ENCODE data around the gene CAMTA1.
"Not testable (repeated sequence)": the region's sequence is repeated elsewhere in the genome, so short reads cannot be mapped to it uniquely, and the experiment has no call there.

The CAMTA1 gene

DNA sequence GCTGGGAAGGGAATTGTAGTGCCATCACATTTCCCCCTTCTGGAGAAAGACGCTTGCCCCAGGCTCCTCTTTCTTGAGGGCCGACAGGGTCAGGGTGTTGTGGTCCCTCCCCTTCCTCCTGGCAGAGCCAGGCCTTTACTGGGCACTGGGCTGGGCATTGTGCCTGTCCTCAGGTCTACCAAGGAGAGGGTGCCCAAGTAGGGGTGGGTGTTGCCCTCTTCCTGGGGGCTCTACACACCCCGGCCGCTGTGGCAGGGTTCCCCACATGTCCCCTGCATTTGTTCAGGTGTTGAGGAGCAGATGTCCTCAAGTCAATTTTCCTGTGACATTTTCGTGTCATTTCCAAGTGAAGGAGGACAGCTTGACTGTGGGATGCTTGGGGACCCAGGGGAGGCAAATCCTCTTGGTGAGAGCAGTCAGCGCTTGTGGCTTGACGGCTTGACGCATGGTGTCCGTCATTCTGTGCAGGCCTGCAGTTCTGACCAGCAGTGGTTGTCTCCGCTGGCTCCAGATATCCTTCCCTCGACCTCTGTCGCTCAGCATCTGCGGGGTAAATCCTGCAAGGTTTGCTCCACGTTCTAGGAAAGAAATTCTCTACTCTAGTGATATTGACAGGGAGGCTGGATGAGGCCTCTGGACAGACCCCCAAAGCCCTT lies 804.0 kb downstream of the CAMTA1 start:
- Mint-ChIP-seq H3K9me3 (no peaks in the 10 kb centered on the region), H3K36me3 (no peaks in the 10 kb centered on the region), H3K4me3 (no peak overlapping the region), H3K4me1 (no peaks in the 10 kb centered on the region), H3K27ac (no peak overlapping the region)
- ATAC-seq: no peak
- DNase-seq (ENCODE audit: low spot score in 2 of 2): no peak

DNA sequence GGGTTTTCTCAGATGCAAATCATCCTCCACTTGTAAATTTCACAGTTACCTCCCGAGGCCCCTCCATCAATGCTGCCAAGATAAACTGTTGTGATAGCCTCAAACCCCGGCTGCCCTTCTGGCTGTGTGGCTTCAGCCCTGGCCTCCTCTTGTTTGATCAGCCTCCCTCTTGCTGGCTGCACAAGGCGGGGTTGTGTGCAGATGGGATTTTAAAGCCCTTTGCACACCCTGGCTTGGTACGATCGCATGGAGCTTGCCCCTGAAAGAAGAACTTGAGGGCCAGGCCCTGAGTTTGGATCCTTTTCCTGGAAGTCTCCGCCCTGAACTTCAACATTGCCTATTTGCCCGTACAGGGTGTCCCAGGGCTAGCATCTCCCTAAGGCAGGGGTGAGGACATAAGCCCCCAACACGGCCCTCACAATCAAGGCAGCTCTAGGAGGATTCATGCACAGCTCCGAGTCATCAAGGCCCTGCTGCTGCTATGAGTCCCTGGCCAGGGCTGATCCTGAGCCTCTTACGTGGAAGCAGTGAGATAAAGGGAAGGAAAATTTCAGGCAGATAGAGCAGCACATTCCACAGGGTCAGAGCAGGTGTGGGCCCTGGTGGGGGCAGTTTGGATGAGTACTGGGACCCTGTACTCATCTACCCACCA lies 804.6 kb downstream of the CAMTA1 start:
- DNase-seq (ENCODE audit: low spot score in 2 of 2) (no peak), ATAC-seq (no peak)
- no peaks in the 10 kb centered on the region for H3K4me1 Mint-ChIP-seq
- no peak overlapping the region for H3K27ac Mint-ChIP-seq
- H3K9me3 Mint-ChIP-seq: no peaks in the 10 kb centered on the region
- no peaks in the 10 kb centered on the region for H3K36me3 Mint-ChIP-seq
- no peak overlapping the region for H3K4me3 Mint-ChIP-seq

GRCh38 chr1:7590426-7590790 lies 805.2 kb downstream of the CAMTA1 start:
- Mint-ChIP-seq H3K4me1 (no peaks in the 10 kb centered on the region), H3K27ac (no peak overlapping the region), H3K36me3 (no peaks in the 10 kb centered on the region), H3K9me3 (no peaks in the 10 kb centered on the region), H3K4me3 (no peak overlapping the region)
- no peak for DNase-seq (ENCODE audit: low spot score in 2 of 2)
- no peak for ATAC-seq

DNA sequence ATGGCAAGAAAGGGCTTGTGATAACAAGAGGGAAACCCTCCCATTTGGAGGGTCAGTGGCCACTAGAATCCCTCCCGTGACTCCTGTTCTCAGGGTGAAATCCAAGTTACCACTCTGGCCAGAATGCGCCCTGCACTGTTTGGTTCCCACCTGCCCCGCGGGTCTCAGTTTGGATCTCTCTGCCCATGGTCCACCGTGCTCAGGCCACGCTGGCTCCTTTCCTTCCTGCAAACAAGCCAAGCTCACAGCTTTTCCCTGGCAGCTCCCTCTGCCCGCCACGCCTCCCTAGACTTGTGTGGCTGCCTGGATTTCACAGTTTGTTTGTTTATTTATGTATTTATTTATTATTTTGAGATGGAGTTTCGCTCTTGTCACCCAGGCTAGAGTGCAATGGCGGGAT lies 806.3 kb downstream of the CAMTA1 start:
- no peak overlapping the region for H3K4me3 Mint-ChIP-seq
- H3K36me3 Mint-ChIP-seq: no peaks in the 10 kb centered on the region
- no peak for ATAC-seq
- no peaks in the 10 kb centered on the region for H3K9me3 Mint-ChIP-seq
- H3K4me1 Mint-ChIP-seq: no peaks in the 10 kb centered on the region
- no peak for DNase-seq (ENCODE audit: low spot score in 2 of 2)
- H3K27ac Mint-ChIP-seq: no peak overlapping the region

GRCh38 chr1:7592120-7592798 lies 807.0 kb downstream of the CAMTA1 start:
- no peak for DNase-seq (ENCODE audit: low spot score in 2 of 2)
- Mint-ChIP-seq H3K9me3 (no peaks in the 10 kb centered on the region), H3K27ac (no peak overlapping the region)

DNA sequence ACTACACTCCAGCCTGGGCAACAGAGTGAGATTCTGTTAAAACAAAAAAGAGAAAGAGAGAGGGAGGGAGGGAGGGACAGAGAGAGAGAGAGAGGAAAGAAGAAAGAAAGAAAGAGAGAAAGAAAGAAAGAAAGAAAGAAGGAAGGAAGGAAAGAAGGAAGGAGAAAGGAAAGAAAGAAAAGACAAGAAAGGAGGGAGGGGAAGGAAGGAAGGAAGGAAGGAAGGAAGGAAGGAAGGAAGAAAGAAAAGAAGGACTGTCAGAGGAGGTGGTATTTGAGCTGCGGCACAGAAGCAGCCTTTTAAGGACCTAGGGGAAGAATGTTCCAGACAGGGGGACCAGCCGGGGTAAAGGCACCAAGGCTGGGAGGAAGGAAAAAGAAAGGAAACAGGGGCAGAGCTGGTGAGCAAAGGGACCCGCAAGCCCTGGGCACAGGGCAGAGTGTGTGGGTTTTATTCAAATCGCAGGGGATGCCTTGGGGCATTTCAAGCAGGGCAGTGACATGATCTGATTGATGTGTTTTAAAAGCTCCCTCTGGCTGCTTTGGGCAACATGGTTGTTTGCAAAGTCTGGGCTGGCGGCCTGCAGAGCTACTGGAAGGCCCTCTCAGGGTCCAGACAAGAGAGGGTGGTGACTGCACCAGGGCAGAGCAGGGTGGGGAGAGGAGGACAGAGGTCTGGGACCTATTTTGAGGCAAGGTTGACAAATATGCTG lies 808.9 kb downstream of the CAMTA1 start:
- no peak overlapping the region for H3K4me3 Mint-ChIP-seq
- H3K4me1 Mint-ChIP-seq: no peaks in the 10 kb centered on the region
- ATAC-seq (no peak), DNase-seq (ENCODE audit: low spot score in 2 of 2) (no peak)
- no peaks in the 10 kb centered on the region for H3K36me3 Mint-ChIP-seq
- no peak overlapping the region for H3K27ac Mint-ChIP-seq
- no peaks in the 10 kb centered on the region for H3K9me3 Mint-ChIP-seq

More at GRCh38 chr1:7592120-7592798, 807.0 kb downstream of the CAMTA1 start:
- no peaks in the 10 kb centered on the region for H3K4me1 Mint-ChIP-seq
- no peaks in the 10 kb centered on the region for H3K36me3 Mint-ChIP-seq
- no peak for ATAC-seq
- H3K4me3 Mint-ChIP-seq: no peak overlapping the region

- ATAC-seq (no peak), DNase-seq (ENCODE audit: low spot score in 2 of 2) (no peak)
- Mint-ChIP-seq H3K36me3 (no peaks in the 10 kb centered on the region), H3K4me1 (no peaks in the 10 kb centered on the region), H3K9me3 (no peaks in the 10 kb centered on the region), H3K27ac (no peak overlapping the region), H3K4me3 (no peak overlapping the region)
Measured at GRCh38 chr1:7594714-7595295, 809.6 kb downstream of the CAMTA1 start.

DNA sequence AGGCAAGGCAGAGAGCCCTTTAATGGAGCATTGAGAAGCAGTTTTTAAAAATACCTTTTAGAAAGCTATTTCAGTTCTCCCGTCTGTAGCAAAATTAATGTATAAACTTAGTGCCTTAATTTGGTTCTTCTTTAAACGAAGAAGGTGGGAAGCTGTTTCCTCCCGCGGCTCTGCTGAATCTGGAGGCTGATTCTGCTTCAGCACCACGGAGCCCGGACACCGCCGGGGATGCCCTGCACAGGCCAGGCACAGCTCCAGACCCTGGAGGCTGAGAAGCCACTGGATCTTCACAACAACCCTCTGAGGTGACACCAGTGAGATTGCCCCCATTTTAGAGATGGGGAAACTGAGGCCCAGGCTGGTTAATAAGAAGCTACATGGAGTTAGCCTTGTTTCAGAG lies 810.1 kb downstream of the CAMTA1 start:
- Mint-ChIP-seq H3K27ac (no peak overlapping the region), H3K4me3 (no peak overlapping the region)
- no peak for DNase-seq (ENCODE audit: low spot score in 2 of 2)

GRCh38 chr1:7596126-7596965 lies 811.1 kb downstream of the CAMTA1 start:
- DNase-seq (ENCODE audit: low spot score in 2 of 2) (no peak), ATAC-seq (no peak)
- Mint-ChIP-seq H3K4me1 (no peaks in the 10 kb centered on the region), H3K4me3 (no peak overlapping the region), H3K36me3 (no peaks in the 10 kb centered on the region), H3K27ac (no peak overlapping the region), H3K9me3 (no peaks in the 10 kb centered on the region)

More for the DNA sequence above, 810.1 kb downstream of the CAMTA1 start:
- Mint-ChIP-seq H3K4me1 (no peaks in the 10 kb centered on the region), H3K36me3 (no peaks in the 10 kb centered on the region), H3K9me3 (no peaks in the 10 kb centered on the region)
- ATAC-seq: no peak

- H3K27ac Mint-ChIP-seq; H3K4me3 Mint-ChIP-seq; DNase-seq (ENCODE audit: low spot score in 2 of 2); H3K4me1 Mint-ChIP-seq; H3K9me3 Mint-ChIP-seq; H3K36me3 Mint-ChIP-seq; ATAC-seq: not testable (repeated sequence)
Measured at GRCh38 chr1:7598058-7598457, 812.8 kb downstream of the CAMTA1 start.

GRCh38 chr1:7604906-7605305 lies 819.7 kb downstream of the CAMTA1 start:
- not testable (repeated sequence) for H3K27ac Mint-ChIP-seq; H3K36me3 Mint-ChIP-seq; H3K4me1 Mint-ChIP-seq; H3K9me3 Mint-ChIP-seq; ATAC-seq; H3K4me3 Mint-ChIP-seq; DNase-seq (ENCODE audit: low spot score in 2 of 2)

- H3K4me1 Mint-ChIP-seq: no peaks in the 10 kb centered on the region
- DNase-seq (ENCODE audit: low spot score in 2 of 2): no peak
- H3K27ac Mint-ChIP-seq: no peak overlapping the region
- no peaks in the 10 kb centered on the region for H3K9me3 Mint-ChIP-seq
- no peak for ATAC-seq
- no peak overlapping the region for H3K4me3 Mint-ChIP-seq
- H3K36me3 Mint-ChIP-seq: no peaks in the 10 kb centered on the region
Measured at GRCh38 chr1:7606096-7606495, 820.8 kb downstream of the CAMTA1 start.

GRCh38 chr1:7607097-7607496 lies 821.8 kb downstream of the CAMTA1 start:
- no peak for ATAC-seq
- no peaks in the 10 kb centered on the region for H3K36me3 Mint-ChIP-seq
- no peak overlapping the region for H3K27ac Mint-ChIP-seq
- H3K9me3 Mint-ChIP-seq: no peaks in the 10 kb centered on the region
- no peak overlapping the region for H3K4me3 Mint-ChIP-seq
- H3K4me1 Mint-ChIP-seq: no peaks in the 10 kb centered on the region
- DNase-seq (ENCODE audit: low spot score in 2 of 2): no peak

- Mint-ChIP-seq H3K27ac (no peak overlapping the region), H3K36me3 (no peaks in the 10 kb centered on the region), H3K4me3 (no peak overlapping the region), H3K4me1 (no peaks in the 10 kb centered on the region), H3K9me3 (no peaks in the 10 kb centered on the region)
- DNase-seq (ENCODE audit: low spot score in 2 of 2) (no peak), ATAC-seq (no peak)
Measured at GRCh38 chr1:7608628-7609305, 823.5 kb downstream of the CAMTA1 start.
